HEK293 (cell line): ENCODE data around the gene ZNF747.

Source experiments
- GLI4 ChIP-seq: fragments of 450-650 bp; formaldehyde crosslinking; IDR thresholded peaks from 2 replicates; pipeline ENCODE4 v1.5.1; 2016; ENCODE audit warnings: missing biosample characterization, missing genetic modification characterization
- KLF8 ChIP-seq: fragments of 450-650 bp; formaldehyde crosslinking; IDR thresholded peaks from 2 replicates; pipeline ENCODE4 v1.5.1; 2016; ENCODE audit warnings: missing biosample characterization, missing genetic modification characterization
- ZBTB1 ChIP-seq: fragments of 450-650 bp; formaldehyde crosslinking; IDR thresholded peaks from 2 replicates; pipeline ENCODE4 v1.5.1; 2016; ENCODE audit warnings: missing biosample characterization, missing genetic modification characterization
- ZBTB17 ChIP-seq: fragments of 450-650 bp; formaldehyde crosslinking; IDR thresholded peaks from 2 replicates; pipeline ENCODE4 v1.5.1; 2016; ENCODE audit warnings: missing biosample characterization, missing genetic modification characterization
- ZBTB48 ChIP-seq: fragments of 450-650 bp; formaldehyde crosslinking; IDR thresholded peaks from 2 replicates; pipeline ENCODE4 v1.5.1; 2016; ENCODE audit warnings: missing biosample characterization, missing genetic modification characterization
- ZNF133 ChIP-seq: fragments of 450-650 bp; formaldehyde crosslinking; IDR thresholded peaks from 2 replicates; pipeline ENCODE4 v1.5.1; 2016; ENCODE audit warnings: missing biosample characterization, missing genetic modification characterization
- ZNF16 ChIP-seq: fragments of 450-650 bp; formaldehyde crosslinking; IDR thresholded peaks from 2 replicates; pipeline ENCODE4 v1.5.1; 2016; ENCODE audit warnings: low read depth, missing biosample characterization, missing genetic modification characterization
- ZNF239 ChIP-seq: fragments of 450-650 bp; formaldehyde crosslinking; IDR thresholded peaks from 2 replicates; pipeline ENCODE4 v1.5.1; 2016; ENCODE audit warnings: missing biosample characterization, missing genetic modification characterization
- ZNF423 ChIP-seq: fragments of 450-650 bp; formaldehyde crosslinking; IDR thresholded peaks from 2 replicates; pipeline ENCODE4 v1.5.1; 2016; ENCODE audit warnings: missing biosample characterization, missing genetic modification characterization
- ZNF585B ChIP-seq: fragments of 450-650 bp; formaldehyde crosslinking; IDR thresholded peaks from 2 replicates; pipeline ENCODE4 v1.5.1; 2016; ENCODE audit warnings: missing biosample characterization, missing genetic modification characterization
- ZNF626 ChIP-seq: fragments of 450-650 bp; sonication (Bioruptor Pico); formaldehyde crosslinking; IDR thresholded peaks from 2 replicates; pipeline ENCODE4 v1.5.1; 2018; ENCODE audit warnings: missing biosample characterization, missing genetic modification characterization, inconsistent platforms
- ZNF654 ChIP-seq: fragments of 450-650 bp; formaldehyde crosslinking; IDR thresholded peaks from 2 replicates; pipeline ENCODE4 v1.5.1; 2016; ENCODE audit warnings: low read depth, missing biosample characterization, missing genetic modification characterization
- ZNF785 ChIP-seq: fragments of 450-650 bp; formaldehyde crosslinking; IDR thresholded peaks from 2 replicates; pipeline ENCODE4 v1.5.1; 2016; ENCODE audit warnings: missing biosample characterization, missing genetic modification characterization
- ZNF843 ChIP-seq: fragments of 450-650 bp; formaldehyde crosslinking; IDR thresholded peaks from 2 replicates; pipeline ENCODE4 v1.5.1; 2016; ENCODE audit warnings: missing biosample characterization, missing genetic modification characterization
- TF ChIP-seq, protein P1 (sequence below): fragments of 450-650 bp; formaldehyde crosslinking; IDR thresholded peaks from 2 replicates; pipeline ENCODE4 v1.5.1; 2016; ENCODE audit warnings: missing biosample characterization, missing genetic modification characterization, borderline replicate concordance
- TF ChIP-seq, protein P2 (sequence below): fragments of 450-650 bp; formaldehyde crosslinking; IDR thresholded peaks from 2 replicates; pipeline ENCODE4 v1.5.1; 2016; ENCODE audit warnings: missing biosample characterization, missing genetic modification characterization
- TF ChIP-seq, protein P3 (sequence below): fragments of 450-650 bp; formaldehyde crosslinking; IDR thresholded peaks from 2 replicates; pipeline ENCODE4 v1.5.1; 2017; ENCODE audit warnings: missing biosample characterization, mild to moderate bottlenecking, missing genetic modification characterization, moderate library complexity
- TF ChIP-seq, protein P4 (sequence below): fragments of 450-650 bp; formaldehyde crosslinking; IDR thresholded peaks from 2 replicates; pipeline ENCODE4 v1.5.0; 2017; ENCODE audit warnings: missing biosample characterization, missing genetic modification characterization, borderline replicate concordance
- TF ChIP-seq, protein P5 (sequence below): fragments of 450-650 bp; formaldehyde crosslinking; IDR thresholded peaks from 2 replicates; pipeline ENCODE4 v1.5.1; 2017; ENCODE audit warnings: missing biosample characterization, missing genetic modification characterization
- TF ChIP-seq, protein P6 (sequence below): fragments of 450-650 bp; formaldehyde crosslinking; IDR thresholded peaks from 2 replicates; pipeline ENCODE4 v1.5.1; 2016; ENCODE audit warnings: missing biosample characterization, missing genetic modification characterization, low read depth
- TF ChIP-seq, protein P7 (sequence below): fragments of 450-650 bp; formaldehyde crosslinking; IDR thresholded peaks from 2 replicates; pipeline ENCODE4 v1.5.1; 2016; ENCODE audit warnings: missing biosample characterization, missing genetic modification characterization

The ZNF747 gene

DNA sequence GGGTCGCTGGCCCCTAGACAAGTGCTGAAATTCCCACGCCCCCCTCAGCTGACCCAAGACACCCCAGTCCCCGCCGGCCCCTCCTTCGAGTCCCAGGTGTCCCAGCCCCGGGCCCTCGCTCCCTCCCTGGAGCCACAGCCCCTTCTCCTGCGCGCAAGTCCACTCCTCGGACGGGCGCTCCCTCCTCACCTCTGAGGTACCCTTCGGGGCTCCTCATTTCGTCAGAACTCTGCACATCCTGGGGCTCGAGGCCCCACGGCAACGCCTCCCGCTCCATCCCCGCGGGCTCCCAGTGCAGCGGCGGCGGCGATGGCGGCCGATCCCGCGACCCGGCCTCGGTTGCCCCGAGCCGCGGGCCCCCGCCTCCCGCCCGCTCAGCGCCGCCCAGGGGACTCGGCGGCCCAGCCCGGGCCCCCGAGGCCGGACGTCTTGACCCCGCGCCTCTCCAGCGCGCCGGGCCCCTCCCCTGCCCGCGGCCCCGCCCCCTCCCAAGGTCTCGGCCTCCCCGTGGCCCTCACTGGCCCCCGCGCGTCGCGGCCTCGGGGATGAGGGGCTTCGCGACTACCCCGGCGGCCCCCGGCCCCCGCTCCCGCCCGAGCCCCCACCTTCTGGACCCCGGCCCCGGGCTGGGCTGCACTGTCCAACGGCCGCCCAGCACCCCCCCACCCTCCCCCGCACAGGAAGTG lies 8.4 kb downstream of the ZNF747 start, which contains the start of gene ZNF768 (continued):
- TF ChIP-seq ZNF785 (no peak), ZNF133 (tag by site-specific recombination) (no peak), KLF8 (tag by site-specific recombination) (no peak), ZBTB1 (tag by site-specific recombination) (0 out of 2 replicates have a peak, but pooled peaks have one; percentile 22), ZNF626 (tag by site-specific recombination) (no peak), ZNF843 (0 out of 2 replicates have a peak, but pooled peaks have one; percentile 32), ZNF16 (no peak), ZNF239 (tag by site-specific recombination) (no peak), ZNF654 (tag by site-specific recombination) (no peak), ZNF423 (no peak), ZBTB17 (tag by site-specific recombination) (peak; percentile 16; the same call in 1 of the 2 replicates), ZNF585B (no peak), GLI4 (no peak), ZBTB48 (tag by site-specific recombination) (peak; percentile 75)
- TF ChIP-seq, protein P1, sequence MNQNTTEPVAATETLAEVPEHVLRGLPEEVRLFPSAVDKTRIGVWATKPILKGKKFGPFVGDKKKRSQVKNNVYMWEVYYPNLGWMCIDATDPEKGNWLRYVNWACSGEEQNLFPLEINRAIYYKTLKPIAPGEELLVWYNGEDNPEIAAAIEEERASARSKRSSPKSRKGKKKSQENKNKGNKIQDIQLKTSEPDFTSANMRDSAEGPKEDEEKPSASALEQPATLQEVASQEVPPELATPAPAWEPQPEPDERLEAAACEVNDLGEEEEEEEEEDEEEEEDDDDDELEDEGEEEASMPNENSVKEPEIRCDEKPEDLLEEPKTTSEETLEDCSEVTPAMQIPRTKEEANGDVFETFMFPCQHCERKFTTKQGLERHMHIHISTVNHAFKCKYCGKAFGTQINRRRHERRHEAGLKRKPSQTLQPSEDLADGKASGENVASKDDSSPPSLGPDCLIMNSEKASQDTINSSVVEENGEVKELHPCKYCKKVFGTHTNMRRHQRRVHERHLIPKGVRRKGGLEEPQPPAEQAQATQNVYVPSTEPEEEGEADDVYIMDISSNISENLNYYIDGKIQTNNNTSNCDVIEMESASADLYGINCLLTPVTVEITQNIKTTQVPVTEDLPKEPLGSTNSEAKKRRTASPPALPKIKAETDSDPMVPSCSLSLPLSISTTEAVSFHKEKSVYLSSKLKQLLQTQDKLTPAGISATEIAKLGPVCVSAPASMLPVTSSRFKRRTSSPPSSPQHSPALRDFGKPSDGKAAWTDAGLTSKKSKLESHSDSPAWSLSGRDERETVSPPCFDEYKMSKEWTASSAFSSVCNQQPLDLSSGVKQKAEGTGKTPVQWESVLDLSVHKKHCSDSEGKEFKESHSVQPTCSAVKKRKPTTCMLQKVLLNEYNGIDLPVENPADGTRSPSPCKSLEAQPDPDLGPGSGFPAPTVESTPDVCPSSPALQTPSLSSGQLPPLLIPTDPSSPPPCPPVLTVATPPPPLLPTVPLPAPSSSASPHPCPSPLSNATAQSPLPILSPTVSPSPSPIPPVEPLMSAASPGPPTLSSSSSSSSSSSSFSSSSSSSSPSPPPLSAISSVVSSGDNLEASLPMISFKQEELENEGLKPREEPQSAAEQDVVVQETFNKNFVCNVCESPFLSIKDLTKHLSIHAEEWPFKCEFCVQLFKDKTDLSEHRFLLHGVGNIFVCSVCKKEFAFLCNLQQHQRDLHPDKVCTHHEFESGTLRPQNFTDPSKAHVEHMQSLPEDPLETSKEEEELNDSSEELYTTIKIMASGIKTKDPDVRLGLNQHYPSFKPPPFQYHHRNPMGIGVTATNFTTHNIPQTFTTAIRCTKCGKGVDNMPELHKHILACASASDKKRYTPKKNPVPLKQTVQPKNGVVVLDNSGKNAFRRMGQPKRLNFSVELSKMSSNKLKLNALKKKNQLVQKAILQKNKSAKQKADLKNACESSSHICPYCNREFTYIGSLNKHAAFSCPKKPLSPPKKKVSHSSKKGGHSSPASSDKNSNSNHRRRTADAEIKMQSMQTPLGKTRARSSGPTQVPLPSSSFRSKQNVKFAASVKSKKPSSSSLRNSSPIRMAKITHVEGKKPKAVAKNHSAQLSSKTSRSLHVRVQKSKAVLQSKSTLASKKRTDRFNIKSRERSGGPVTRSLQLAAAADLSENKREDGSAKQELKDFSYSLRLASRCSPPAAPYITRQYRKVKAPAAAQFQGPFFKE (tag by site-specific recombination), result no peak
- TF ChIP-seq, protein P2, sequence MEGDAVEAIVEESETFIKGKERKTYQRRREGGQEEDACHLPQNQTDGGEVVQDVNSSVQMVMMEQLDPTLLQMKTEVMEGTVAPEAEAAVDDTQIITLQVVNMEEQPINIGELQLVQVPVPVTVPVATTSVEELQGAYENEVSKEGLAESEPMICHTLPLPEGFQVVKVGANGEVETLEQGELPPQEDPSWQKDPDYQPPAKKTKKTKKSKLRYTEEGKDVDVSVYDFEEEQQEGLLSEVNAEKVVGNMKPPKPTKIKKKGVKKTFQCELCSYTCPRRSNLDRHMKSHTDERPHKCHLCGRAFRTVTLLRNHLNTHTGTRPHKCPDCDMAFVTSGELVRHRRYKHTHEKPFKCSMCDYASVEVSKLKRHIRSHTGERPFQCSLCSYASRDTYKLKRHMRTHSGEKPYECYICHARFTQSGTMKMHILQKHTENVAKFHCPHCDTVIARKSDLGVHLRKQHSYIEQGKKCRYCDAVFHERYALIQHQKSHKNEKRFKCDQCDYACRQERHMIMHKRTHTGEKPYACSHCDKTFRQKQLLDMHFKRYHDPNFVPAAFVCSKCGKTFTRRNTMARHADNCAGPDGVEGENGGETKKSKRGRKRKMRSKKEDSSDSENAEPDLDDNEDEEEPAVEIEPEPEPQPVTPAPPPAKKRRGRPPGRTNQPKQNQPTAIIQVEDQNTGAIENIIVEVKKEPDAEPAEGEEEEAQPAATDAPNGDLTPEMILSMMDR, result no peak
- TF ChIP-seq, protein P3, sequence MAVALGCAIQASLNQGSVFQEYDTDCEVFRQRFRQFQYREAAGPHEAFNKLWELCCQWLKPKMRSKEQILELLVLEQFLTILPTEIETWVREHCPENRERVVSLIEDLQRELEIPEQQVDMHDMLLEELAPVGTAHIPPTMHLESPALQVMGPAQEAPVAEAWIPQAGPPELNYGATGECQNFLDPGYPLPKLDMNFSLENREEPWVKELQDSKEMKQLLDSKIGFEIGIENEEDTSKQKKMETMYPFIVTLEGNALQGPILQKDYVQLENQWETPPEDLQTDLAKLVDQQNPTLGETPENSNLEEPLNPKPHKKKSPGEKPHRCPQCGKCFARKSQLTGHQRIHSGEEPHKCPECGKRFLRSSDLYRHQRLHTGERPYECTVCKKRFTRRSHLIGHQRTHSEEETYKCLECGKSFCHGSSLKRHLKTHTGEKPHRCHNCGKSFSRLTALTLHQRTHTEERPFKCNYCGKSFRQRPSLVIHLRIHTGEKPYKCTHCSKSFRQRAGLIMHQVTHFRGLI (tag by site-specific recombination), result no peak
- TF ChIP-seq, protein P4, sequence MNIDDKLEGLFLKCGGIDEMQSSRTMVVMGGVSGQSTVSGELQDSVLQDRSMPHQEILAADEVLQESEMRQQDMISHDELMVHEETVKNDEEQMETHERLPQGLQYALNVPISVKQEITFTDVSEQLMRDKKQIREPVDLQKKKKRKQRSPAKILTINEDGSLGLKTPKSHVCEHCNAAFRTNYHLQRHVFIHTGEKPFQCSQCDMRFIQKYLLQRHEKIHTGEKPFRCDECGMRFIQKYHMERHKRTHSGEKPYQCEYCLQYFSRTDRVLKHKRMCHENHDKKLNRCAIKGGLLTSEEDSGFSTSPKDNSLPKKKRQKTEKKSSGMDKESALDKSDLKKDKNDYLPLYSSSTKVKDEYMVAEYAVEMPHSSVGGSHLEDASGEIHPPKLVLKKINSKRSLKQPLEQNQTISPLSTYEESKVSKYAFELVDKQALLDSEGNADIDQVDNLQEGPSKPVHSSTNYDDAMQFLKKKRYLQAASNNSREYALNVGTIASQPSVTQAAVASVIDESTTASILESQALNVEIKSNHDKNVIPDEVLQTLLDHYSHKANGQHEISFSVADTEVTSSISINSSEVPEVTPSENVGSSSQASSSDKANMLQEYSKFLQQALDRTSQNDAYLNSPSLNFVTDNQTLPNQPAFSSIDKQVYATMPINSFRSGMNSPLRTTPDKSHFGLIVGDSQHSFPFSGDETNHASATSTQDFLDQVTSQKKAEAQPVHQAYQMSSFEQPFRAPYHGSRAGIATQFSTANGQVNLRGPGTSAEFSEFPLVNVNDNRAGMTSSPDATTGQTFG (tag by site-specific recombination), result no peak
- TF ChIP-seq, protein P5, sequence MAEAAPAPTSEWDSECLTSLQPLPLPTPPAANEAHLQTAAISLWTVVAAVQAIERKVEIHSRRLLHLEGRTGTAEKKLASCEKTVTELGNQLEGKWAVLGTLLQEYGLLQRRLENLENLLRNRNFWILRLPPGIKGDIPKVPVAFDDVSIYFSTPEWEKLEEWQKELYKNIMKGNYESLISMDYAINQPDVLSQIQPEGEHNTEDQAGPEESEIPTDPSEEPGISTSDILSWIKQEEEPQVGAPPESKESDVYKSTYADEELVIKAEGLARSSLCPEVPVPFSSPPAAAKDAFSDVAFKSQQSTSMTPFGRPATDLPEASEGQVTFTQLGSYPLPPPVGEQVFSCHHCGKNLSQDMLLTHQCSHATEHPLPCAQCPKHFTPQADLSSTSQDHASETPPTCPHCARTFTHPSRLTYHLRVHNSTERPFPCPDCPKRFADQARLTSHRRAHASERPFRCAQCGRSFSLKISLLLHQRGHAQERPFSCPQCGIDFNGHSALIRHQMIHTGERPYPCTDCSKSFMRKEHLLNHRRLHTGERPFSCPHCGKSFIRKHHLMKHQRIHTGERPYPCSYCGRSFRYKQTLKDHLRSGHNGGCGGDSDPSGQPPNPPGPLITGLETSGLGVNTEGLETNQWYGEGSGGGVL (tag by site-specific recombination), result no peak
- TF ChIP-seq, protein P6, sequence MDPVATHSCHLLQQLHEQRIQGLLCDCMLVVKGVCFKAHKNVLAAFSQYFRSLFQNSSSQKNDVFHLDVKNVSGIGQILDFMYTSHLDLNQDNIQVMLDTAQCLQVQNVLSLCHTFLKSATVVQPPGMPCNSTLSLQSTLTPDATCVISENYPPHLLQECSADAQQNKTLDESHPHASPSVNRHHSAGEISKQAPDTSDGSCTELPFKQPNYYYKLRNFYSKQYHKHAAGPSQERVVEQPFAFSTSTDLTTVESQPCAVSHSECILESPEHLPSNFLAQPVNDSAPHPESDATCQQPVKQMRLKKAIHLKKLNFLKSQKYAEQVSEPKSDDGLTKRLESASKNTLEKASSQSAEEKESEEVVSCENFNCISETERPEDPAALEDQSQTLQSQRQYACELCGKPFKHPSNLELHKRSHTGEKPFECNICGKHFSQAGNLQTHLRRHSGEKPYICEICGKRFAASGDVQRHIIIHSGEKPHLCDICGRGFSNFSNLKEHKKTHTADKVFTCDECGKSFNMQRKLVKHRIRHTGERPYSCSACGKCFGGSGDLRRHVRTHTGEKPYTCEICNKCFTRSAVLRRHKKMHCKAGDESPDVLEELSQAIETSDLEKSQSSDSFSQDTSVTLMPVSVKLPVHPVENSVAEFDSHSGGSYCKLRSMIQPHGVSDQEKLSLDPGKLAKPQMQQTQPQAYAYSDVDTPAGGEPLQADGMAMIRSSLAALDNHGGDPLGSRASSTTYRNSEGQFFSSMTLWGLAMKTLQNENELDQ, result no peak
- TF ChIP-seq, protein P7, sequence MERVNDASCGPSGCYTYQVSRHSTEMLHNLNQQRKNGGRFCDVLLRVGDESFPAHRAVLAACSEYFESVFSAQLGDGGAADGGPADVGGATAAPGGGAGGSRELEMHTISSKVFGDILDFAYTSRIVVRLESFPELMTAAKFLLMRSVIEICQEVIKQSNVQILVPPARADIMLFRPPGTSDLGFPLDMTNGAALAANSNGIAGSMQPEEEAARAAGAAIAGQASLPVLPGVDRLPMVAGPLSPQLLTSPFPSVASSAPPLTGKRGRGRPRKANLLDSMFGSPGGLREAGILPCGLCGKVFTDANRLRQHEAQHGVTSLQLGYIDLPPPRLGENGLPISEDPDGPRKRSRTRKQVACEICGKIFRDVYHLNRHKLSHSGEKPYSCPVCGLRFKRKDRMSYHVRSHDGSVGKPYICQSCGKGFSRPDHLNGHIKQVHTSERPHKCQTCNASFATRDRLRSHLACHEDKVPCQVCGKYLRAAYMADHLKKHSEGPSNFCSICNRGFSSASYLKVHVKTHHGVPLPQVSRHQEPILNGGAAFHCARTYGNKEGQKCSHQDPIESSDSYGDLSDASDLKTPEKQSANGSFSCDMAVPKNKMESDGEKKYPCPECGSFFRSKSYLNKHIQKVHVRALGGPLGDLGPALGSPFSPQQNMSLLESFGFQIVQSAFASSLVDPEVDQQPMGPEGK, result peak; percentile 53
